Measurements from ENCODE around the gene ADCY1. TPM values are rescaled to one million over a fixed set of nuclear protein-coding genes. Genes with fewer than 3 reads are reported as not detected.

ADCY1 gene
- total RNA-seq, 1 experiment from 2014 or later, result not detected

- intact Hi-C loops (cut with micrococcal nuclease; ENCODE audit: unreplicated experiment), result no loop called here
- no peaks in the 10 kb centered on the region for H3F3A ChIP-seq (ENCODE audit: insufficient read depth, low read depth)
- no peaks in the 10 kb centered on the region for H3K9me2 ChIP-seq (ENCODE audit: insufficient read depth)
- CTCF ChIA-PET, result no interaction called here
- H3K27me3 ChIP-seq (ENCODE audit: insufficient read depth, low read depth), result peaks cover 86% of the 10 kb centered on the region
- no TSS peak for BruUV-seq (replicated peaks)
- H3K4me1 ChIP-seq (replicated peaks; ENCODE audit: insufficient read depth), result no peaks in the 10 kb centered on the region
- no peak overlapping the region for H2AFZ ChIP-seq
- H3K9me3 ChIP-seq (ENCODE audit: insufficient read depth, low read depth), result no peaks in the 10 kb centered on the region
- H4K20me1 ChIP-seq (ENCODE audit: insufficient read depth), result no peaks in the 10 kb centered on the region
- H3K4me3 ChIP-seq, result no peak overlapping the region
- no peaks in the 10 kb centered on the region for H3K36me3 ChIP-seq (ENCODE audit: low read depth)
- no peak overlapping the region for H3K4me2 ChIP-seq
- TF ChIP-seq EZH2 (IDR thresholded peaks at IDR 0.05; ENCODE audit: low read depth) (no peak), CTCF (conservative IDR thresholded peaks at IDR 0.05) (no peak)
- no peak for DNase-seq
- POLR2A ChIA-PET (ENCODE audit: unreplicated experiment), result no interaction called here
- H3K79me2 ChIP-seq (ENCODE audit: low read depth), result no peaks in the 10 kb centered on the region
- no peak overlapping the region for H3K27ac ChIP-seq
These were observed 139.7 kb downstream of the ADCY1 start for GRCh38 chr7:45713669-45714520.

- no TSS peak for BruUV-seq (replicated peaks)
- peaks cover 84% of the 10 kb centered on the region for H3K27me3 ChIP-seq (ENCODE audit: insufficient read depth, low read depth)
- intact Hi-C loops (cut with micrococcal nuclease; ENCODE audit: unreplicated experiment), result no loop called here
These were observed 140.3 kb downstream of the ADCY1 start for GRCh38 chr7:45714521-45714820.

More at GRCh38 chr7:45714521-45714820, 140.3 kb downstream of the ADCY1 start:
- ChIA-PET POLR2A (ENCODE audit: unreplicated experiment) (no interaction called here), CTCF (no interaction called here)
- no peaks in the 10 kb centered on the region for H3F3A ChIP-seq (ENCODE audit: insufficient read depth, low read depth)
- H3K9me2 ChIP-seq (ENCODE audit: insufficient read depth), result no peaks in the 10 kb centered on the region
- no peaks in the 10 kb centered on the region for H3K4me1 ChIP-seq (replicated peaks; ENCODE audit: insufficient read depth)
- no peak overlapping the region for H3K4me3 ChIP-seq
- H3K4me2 ChIP-seq, result no peak overlapping the region
- no peaks in the 10 kb centered on the region for H3K36me3 ChIP-seq (ENCODE audit: low read depth)
- no peak overlapping the region for H2AFZ ChIP-seq
- TF ChIP-seq CTCF (conservative IDR thresholded peaks at IDR 0.05) (no peak), EZH2 (IDR thresholded peaks at IDR 0.05; ENCODE audit: low read depth) (no peak)
- no peaks in the 10 kb centered on the region for H3K9me3 ChIP-seq (ENCODE audit: insufficient read depth, low read depth)
- no peak for DNase-seq
- no peaks in the 10 kb centered on the region for H4K20me1 ChIP-seq (ENCODE audit: insufficient read depth)
- no peak overlapping the region for H3K27ac ChIP-seq
- H3K79me2 ChIP-seq (ENCODE audit: low read depth), result no peaks in the 10 kb centered on the region
